HG02759 (cell line): ENCODE measurements around the gene ARHGAP26.

Experiments used
- ATAC-seq: cut with Tn5 transposase; IDR thresholded peaks from one replicate; pipeline ENCODE4 v1.9.1; 2021; ENCODE audit warnings: mild to moderate bottlenecking, moderate library complexity; ENCODE audit not compliant: unreplicated experiment

The ARHGAP26 gene

GRCh38 chr5:142749321-142749720 is 20.9 kb upstream of the ARHGAP26 start:
- ATAC-seq, result no peak

DNA sequence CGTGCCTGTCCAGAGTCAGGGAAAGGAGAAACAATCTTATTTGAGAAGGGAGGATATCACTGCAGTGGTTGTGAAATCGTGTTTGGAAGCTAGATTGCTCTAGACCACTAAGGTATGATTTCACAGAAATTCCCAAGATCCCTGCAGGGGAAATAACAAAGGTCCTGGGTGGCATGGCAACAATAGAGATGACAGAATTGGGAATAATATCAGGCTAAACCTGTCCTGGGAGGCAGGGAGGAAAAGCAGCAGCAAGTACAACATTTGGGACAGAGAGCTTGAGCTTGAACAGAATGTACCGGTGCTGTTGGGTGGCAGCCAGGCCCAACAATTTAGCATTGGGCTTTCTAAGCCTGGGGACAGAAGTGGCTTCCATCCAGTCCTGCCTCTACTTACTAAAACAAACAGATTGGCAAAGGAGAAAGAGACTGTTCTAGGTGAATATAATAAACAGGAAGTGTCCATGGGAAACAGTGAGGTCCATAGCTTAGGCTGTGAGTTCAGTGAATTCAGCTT is 17.0 kb upstream of the ARHGAP26 start:
- ATAC-seq, result no peak

DNA sequence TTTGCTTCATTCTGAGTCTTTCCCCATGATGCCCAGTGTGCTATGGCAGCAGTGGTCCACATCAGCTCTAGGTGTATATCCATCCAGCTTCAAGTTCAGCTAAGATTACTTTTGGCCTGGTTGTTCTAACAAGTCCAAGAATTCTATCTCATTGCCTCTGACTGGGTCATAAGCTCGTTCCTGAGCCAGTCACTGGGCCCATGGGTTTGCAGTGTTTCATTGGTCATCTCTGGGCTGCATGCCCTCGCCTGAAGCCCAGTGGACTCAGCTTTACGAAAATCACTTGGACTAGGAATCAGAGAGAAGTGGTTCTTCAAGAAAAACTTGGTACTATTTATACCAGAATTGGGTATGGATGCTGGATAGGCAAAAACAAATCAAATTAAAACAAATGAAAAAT is 16.1 kb upstream of the ARHGAP26 start:
- ATAC-seq, result no peak

DNA sequence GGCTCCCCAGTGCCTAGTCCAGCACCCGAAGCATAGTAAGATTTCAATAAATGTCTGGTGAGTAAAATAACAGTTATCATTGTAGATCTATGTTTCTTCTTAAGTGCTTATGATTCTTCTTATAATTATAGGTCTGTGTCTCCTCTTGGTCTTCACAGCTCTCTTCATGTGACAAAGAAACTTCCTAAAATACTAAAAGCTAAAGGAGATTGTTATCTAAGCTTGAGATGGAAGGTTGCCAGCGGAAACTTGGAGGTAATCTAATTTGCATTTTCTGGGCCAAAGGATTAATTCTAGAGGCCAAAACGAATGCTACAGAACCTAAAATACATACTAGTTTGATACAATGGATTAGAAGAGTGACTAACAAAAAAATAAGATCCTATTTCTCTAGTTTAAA is 13.6 kb upstream of the ARHGAP26 start:
- no peak for ATAC-seq

DNA sequence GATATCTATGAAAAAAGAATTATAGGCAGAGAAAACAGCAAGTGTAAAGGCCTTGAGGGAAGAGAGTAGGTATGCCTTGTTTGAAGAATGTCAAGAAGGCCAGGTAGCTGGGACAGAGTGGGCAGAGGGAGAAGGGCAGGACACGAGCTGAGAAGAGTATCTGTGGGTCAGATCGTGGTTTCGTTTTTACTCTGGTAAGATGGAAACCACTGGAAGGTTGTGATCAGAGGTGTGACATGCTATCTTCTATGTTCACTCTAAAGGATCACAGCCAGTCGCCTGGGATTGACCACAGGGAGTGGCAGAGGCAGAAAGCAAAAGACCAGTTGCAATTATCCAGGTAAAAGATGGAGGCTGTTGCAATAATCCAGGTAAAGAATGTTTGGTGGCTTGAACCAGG is 12.6 kb upstream of the ARHGAP26 start:
- no peak for ATAC-seq

- ATAC-seq, result no peak
These were observed 11.9 kb upstream of the ARHGAP26 start for GRCh38 chr5:142758062-142758795.

- no peak for ATAC-seq
These were observed 11.4 kb upstream of the ARHGAP26 start for GRCh38 chr5:142758796-142759145.

DNA sequence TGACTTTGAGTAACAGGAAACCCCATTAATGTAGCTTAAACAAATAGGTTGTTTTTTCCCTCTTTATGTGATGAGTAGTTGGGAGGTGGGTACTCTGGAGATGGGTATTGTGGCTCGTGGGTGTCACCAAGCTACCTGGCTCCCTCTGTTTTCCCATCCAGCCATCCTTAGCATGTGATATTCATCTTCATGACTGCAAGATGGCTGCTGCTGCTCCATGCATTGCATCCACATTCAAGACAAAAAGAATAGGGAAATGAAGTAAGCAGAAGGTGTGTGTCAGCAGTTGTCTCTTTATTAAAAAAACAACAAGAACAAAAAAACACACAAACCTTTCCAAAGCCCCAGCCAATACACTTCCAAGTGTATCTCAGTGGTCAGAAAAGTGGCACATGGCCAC is 6.5 kb upstream of the ARHGAP26 start:
- no peak for ATAC-seq

DNA sequence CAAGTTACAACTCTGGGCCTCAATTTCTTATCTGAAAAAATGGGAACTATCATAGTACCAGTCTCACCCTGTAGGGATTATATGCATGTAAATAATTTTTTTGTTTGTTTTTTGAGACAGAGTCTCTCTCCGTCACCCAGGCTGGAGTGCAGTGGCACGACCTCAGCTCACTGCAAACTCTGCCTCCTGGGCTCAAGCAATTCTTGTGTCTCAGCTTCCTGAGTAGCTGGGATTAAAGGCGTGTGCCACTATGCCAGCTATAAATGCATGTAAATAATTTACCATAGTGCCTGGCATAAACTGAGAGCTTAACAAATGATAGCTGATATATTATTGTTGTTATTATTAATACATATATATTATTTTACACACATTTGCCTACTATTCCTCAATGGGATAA is 3.0 kb upstream of the ARHGAP26 start:
- no peak for ATAC-seq

DNA sequence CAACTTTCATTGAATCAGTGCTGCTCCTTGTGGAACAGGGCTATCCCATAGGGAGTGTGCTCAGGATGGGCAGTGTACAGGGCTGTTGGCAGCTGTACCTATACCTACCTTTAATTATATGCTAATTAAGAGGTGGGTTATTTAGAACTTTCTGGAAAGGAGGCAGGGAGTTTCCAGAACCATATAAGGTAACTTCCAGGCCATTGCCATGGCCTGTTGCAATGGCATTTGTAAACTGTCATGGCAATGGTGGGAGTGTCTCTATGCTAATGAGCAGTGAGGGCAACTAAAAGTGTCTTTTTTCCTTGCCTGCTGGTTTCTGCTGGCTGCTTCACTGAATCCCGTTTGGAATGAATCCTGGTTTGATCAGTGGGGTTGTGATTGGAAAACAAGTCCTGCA is 2.3 kb upstream of the ARHGAP26 start:
- ATAC-seq, result no peak

GRCh38 chr5:142769251-142769792 is 855 bp upstream of the ARHGAP26 start:
- ATAC-seq, result no peak

DNA sequence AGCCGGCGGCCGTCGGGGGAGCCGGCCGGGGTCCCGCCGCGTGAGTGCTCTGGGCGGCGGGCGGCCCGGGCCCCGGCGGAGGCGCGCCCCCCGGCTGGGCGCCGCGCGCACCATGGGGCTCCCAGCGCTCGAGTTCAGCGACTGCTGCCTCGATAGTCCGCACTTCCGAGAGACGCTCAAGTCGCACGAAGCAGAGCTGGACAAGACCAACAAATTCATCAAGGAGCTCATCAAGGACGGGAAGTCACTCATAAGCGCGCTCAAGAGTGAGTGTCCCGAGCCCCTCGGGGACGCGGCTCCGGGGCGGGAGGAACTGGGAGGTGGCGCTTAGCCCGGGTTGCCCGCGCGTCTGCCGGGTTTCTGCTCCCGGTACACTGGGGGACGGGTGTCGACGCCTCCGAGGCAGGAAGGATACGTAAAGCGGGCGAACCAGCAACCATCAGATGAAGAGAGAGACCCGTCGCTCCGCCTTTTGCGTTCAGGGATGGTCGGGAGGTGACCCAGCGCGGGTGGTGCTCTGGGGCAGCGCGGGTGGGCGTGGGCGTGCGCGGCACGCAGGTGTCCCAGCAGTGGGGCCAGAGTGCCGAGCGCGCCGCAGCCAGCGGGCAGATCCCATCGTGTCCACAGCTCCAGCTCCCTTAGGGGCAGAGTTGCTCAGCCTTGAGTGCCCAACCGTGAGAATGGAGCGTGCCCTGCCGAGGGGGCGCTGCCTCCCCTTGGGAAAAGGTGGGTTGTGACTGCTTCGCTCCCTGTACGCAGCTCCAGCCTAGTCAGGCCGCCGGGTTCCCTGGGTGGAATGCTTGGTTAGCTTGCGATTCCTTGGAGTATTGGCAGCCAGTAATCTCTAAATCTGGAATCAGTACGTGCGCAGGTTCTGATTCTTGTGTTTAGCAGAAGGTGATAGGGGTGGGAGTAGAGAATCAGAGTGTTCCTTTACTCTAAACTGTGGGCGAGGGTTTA is 753 bp downstream of the ARHGAP26 start:
- ATAC-seq, result peak; percentile 33

DNA sequence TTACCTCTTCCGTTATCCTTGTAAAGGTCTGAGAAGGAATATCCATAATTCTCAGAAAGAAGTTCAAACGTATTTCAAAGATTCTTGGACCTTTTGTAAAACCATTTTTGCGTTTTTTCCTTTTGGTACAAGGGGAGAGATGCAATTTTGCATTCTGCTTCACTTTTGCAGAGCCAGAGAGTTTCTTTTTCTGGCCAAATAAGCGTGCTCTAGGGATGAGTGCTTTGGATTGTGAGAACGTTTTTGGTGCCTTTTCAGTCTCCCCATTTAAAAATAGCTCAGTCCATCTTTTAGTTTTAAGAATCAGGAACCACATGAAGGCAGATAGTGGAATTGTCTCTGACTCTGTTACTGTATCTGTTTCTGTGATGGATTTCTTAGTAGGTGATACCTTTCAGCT is 1.5 kb downstream of the ARHGAP26 start:
- no peak for ATAC-seq

DNA sequence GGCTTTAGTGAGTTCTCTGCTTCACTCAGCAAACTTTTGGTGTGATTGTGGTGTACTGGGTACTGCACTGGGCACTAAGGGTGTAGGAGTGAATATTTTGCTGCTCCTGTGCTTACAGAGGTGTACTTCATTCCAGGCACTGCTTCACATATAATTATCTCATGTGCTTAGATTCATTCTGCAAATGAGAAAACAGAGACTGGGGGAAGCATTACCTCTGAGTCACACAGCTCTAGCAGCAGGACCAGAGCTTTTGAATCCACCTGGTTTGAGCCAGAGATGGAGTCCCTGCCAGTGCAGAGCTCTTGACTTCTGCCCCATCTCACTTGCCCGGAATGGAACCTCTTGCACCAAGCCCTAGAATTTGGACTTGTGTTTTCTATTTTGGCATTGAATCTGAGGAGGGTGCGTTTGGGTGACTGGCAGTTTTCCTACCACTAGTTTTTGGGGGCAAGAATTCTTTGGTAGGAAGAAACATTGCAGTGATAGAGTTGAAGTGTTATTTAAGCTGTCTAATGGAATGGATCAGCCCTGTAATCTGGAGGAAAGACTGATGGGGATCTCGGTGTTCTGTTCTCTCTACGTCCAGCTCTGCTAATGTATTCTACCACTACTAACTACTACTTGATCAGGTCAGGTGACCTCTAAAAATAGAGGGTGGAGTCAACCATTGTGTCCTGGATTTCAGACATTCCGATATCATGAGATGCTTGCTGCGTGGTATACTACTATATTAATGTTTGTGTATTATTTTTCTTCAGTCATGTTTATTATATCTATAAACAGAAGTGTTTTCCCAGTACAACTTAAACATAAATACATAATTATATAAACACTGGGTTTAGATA is 2.5 kb downstream of the ARHGAP26 start:
- no peak for ATAC-seq

DNA sequence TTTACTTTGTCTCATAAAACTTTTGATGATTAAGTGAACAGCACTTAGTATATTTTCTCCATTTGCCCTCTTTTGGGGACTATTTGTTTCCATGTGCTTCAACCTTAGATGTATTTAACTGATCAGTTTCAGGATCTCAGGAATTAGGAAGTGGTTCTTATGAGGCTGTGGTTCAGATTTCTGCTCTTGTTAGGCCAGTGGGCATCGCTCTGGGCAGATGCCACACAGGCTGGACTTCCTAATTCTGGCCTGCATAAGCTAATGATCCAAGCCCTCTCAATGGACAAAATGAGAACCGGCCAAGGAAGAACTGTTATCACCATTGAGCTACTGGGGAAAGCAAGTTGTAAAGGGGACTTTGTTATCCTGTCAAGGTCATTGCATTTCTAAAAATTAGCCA is 6.9 kb downstream of the ARHGAP26 start:
- ATAC-seq, result no peak

DNA sequence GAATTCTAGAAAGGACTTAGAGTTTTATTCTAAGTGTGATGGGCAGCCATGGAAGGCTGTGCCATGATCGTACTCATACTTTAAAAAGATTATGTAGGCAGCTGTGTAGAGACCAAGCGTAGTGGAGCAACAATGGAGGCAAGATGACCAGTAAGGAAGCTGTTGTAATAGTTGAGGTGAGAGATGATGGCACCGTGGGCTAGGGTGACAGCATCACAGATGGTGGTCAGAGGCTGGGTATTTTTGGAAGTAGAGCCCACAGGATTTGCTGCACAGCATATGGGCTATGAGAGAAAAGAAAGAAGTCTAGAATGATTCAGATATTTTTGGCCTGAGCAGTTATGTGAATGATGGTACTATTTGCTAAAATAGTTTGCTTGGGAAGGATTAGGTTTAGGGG is 7.7 kb downstream of the ARHGAP26 start:
- no peak for ATAC-seq

GRCh38 chr5:142779163-142779840 is 9.1 kb downstream of the ARHGAP26 start:
- ATAC-seq, result no peak

- ATAC-seq, result no peak
These were observed 10.7 kb downstream of the ARHGAP26 start for GRCh38 chr5:142780871-142781270.

DNA sequence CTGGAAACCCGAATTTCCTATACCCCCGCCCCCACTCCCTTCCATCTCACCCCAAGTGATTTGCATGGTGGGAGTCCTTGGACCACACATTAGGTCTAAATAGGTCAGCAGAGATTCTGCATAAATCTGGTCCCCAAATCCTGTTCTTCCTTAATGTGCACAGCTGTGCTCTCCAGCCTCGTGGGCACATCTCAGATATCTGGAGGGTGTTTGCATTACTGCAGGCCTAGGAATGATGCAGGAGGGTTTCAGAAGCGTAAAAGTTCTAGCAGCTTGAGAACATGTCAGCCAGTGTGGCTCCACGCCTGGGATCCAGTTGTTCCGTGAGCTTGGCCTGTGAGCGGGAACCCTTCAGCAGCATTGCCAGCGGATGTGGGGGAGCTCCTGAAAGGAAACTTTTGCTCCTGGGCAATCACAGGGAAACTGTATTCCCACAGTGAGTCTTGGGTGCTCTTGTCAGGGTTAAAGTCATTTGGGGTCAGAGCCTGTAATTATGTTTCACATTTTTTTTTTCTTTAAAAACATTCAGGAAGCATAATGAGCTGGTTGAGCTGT is 12.9 kb downstream of the ARHGAP26 start:
- ATAC-seq, result no peak
